GM23338 (cell line): ENCODE results near the gene HBM. TPM values are rescaled to one million over a fixed set of nuclear protein-coding genes. Genes with fewer than 3 reads are reported as not detected.

Experiments
- ATAC-seq: fragments of 200-7000 bp; cut with Tn5 transposase; 3 replicates; pipeline ENCODE4 v1.9.1; 2020
- DNase-seq: peaks from one replicate; pipeline ENCODE4 v3.0.0-alpha.2; 2015; ENCODE audit warnings: low spot score
- H2AFZ ChIP-seq: fragments of 200-600 bp; sonication (generic); 2 replicates; pipeline ENCODE4 v1.8.0; 2016; ENCODE audit warnings: antibody characterized with exemption, mild to moderate bottlenecking, moderate library complexity
- H3F3A ChIP-seq: fragments of 200-600 bp; sonication (generic); replicated peaks from 2 replicates; pipeline ENCODE4 v1.8.0; 2017; ENCODE audit warnings: antibody characterized with exemption, mixed run types, low read depth
- H3K27ac ChIP-seq: fragments of 200-600 bp; sonication (generic); 2 replicates; pipeline ENCODE4 v1.6.1; 2016; ENCODE audit warnings: low read depth
- H3K27me3 ChIP-seq: fragments of 200-600 bp; sonication (generic); 2 replicates; pipeline ENCODE4 v1.8.0; 2016; ENCODE audit warnings: mild to moderate bottlenecking, mixed run types, moderate library complexity; ENCODE audit not compliant: insufficient read depth
- H3K36me3 ChIP-seq: fragments of 200-600 bp; sonication (generic); 2 replicates; pipeline ENCODE4 v1.8.0; 2016; ENCODE audit warnings: mild to moderate bottlenecking; ENCODE audit not compliant: insufficient read depth
- H3K4me1 ChIP-seq: fragments of 200-600 bp; sonication (generic); 2 replicates; pipeline ENCODE4 v1.8.0; 2016; ENCODE audit warnings: mild to moderate bottlenecking, moderate library complexity; ENCODE audit not compliant: insufficient read depth
- H3K4me2 ChIP-seq: fragments of 200-600 bp; sonication (generic); 2 replicates; pipeline ENCODE4 v1.7.1; 2017; ENCODE audit warnings: mixed run types
- H3K4me3 ChIP-seq: fragments of 200-600 bp; sonication (generic); 2 replicates; pipeline ENCODE4 v1.6.1; 2016; ENCODE audit warnings: mixed run types
- H3K79me2 ChIP-seq: fragments of 200-600 bp; sonication (generic); replicated peaks from 2 replicates; pipeline ENCODE4 v1.8.0; 2017; ENCODE audit warnings: mild to moderate bottlenecking; ENCODE audit not compliant: insufficient read depth
- H3K9me2 ChIP-seq: fragments of 200-600 bp; sonication (generic); 2 replicates; pipeline ENCODE4 v1.8.0; 2017; ENCODE audit not compliant: insufficient read depth
- H4K20me1 ChIP-seq: fragments of 200-600 bp; sonication (generic); replicated peaks from 2 replicates; pipeline ENCODE4 v1.8.0; 2017; ENCODE audit warnings: mild to moderate bottlenecking; ENCODE audit not compliant: insufficient read depth
- H3K27ac Mint-ChIP-seq: 2 replicates; pipeline ENCODE4 v1.8.0; 2020; ENCODE audit warnings: inconsistent platforms, mild to moderate bottlenecking, moderate library complexity, mixed read lengths
- H3K27me3 Mint-ChIP-seq: 3 replicates; pipeline ENCODE4 v1.8.0; 2022; ENCODE audit warnings: low read depth, mild to moderate bottlenecking, moderate library complexity, mixed read lengths, inconsistent platforms; ENCODE audit not compliant: insufficient read depth, poor library complexity
- H3K36me3 Mint-ChIP-seq: 3 replicates; pipeline ENCODE4 v1.8.0; 2021; ENCODE audit warnings: low read depth, mild to moderate bottlenecking, inconsistent platforms, moderate library complexity, mixed read lengths
- H3K4me1 Mint-ChIP-seq: 3 replicates; pipeline ENCODE4 v1.8.0; 2020; ENCODE audit warnings: mild to moderate bottlenecking, inconsistent platforms, mixed read lengths
- H3K4me3 Mint-ChIP-seq: 3 replicates; pipeline ENCODE4 v1.8.0; 2021; ENCODE audit warnings: moderate library complexity, mild to moderate bottlenecking, inconsistent platforms, mixed read lengths
- H3K9me3 Mint-ChIP-seq: 3 replicates; pipeline ENCODE4 v1.8.0; 2020; ENCODE audit warnings: moderate library complexity, mild to moderate bottlenecking, inconsistent platforms, mixed read lengths
- CREB1 ChIP-seq: fragments of 250-450 bp; sonication (Bioruptor Pico); IDR thresholded peaks from 2 replicates; pipeline ENCODE4 v1.5.0; 2020; ENCODE audit warnings: low read depth, mild to moderate bottlenecking, moderate library complexity
- EZH2 ChIP-seq: fragments of 200-600 bp; sonication (generic); IDR thresholded peaks from one replicate; pipeline ENCODE4 v1.8.0; 2017; ENCODE audit warnings: antibody characterized with exemption, mild to moderate bottlenecking, low read depth; ENCODE audit not compliant: unreplicated experiment
- EZH2phosphoT487 ChIP-seq: fragments of 200-600 bp; sonication (generic); IDR thresholded peaks from one replicate; pipeline ENCODE4 v1.8.1; 2018; ENCODE audit warnings: antibody characterized with exemption; ENCODE audit not compliant: unreplicated experiment
- JUNB ChIP-seq: IDR thresholded peaks from one replicate; pipeline ENCODE4 v1.6.1; 2016; ENCODE audit warnings: antibody characterized with exemption; ENCODE audit not compliant: unreplicated experiment
- NANOG ChIP-seq: IDR thresholded peaks from 2 replicates; pipeline ENCODE4 v1.6.1; 2016; ENCODE audit warnings: antibody characterized with exemption, borderline replicate concordance
- POLR2AphosphoS5 ChIP-seq: IDR thresholded peaks from 2 replicates; pipeline ENCODE4 v1.6.1; 2016; ENCODE audit warnings: antibody characterized with exemption, low read depth
- STAT1 ChIP-seq: IDR thresholded peaks from one replicate; pipeline ENCODE4 v1.6.1; 2016; ENCODE audit warnings: antibody characterized with exemption; ENCODE audit not compliant: unreplicated experiment
- ZNF114 ChIP-seq: fragments of 250-450 bp; sonication (Bioruptor Pico); IDR thresholded peaks from 2 replicates; pipeline ENCODE4 v1.5.0; 2020; ENCODE audit warnings: mild to moderate bottlenecking, moderate library complexity
- ZNF331 ChIP-seq: fragments of 250-450 bp; sonication (Bioruptor Pico); IDR thresholded peaks from 2 replicates; pipeline ENCODE4 v1.5.0; 2020; ENCODE audit warnings: low read depth, mild to moderate bottlenecking, moderate library complexity
- polyA plus RNA-seq: library from polyadenylated mRNA; unstranded; fragments of >200 nt; fragmentation: Nextera tagmentation; extraction: Ambion mirVana; gene quantifications from 2 replicates; pipeline ENCODE4 v1.2.1, GENCODE V29; 2016
- total RNA-seq: library from RNA; depleted of rRNA; stranded (reverse); fragments of >200 nt; shearing (Covaris generic); gene quantifications from 2 replicates; pipeline ENCODE4 v1.2.3, GENCODE V29; 2014
- TF ChIP-seq, protein P1 (sequence below): IDR thresholded peaks from one replicate; pipeline ENCODE4 v1.6.1; 2018; ENCODE audit warnings: antibody characterized with exemption; ENCODE audit not compliant: unreplicated experiment
- TF ChIP-seq, protein P2 (sequence below): IDR thresholded peaks from 2 replicates; pipeline ENCODE4 v1.6.1; 2016; ENCODE audit warnings: antibody characterized with exemption
- TF ChIP-seq, protein P3 (sequence below), 2 experiments: fragments of 200-600 bp in 1 of 2; sonication (generic) in 1 of 2; conservative IDR thresholded peaks; 2 replicates each; pipeline versions ENCODE4 v1.5.1 to v1.6.1; 2016 to 2017; ENCODE audit warnings: antibody characterized with exemption in 2 of 2, low read depth in 2 of 2, mild to moderate bottlenecking in 2 of 2, moderate library complexity in 1 of 2
- TF ChIP-seq, protein P4 (sequence below): fragments of 250-450 bp; sonication (Bioruptor Pico); IDR thresholded peaks from 2 replicates; pipeline ENCODE4 v1.5.0; 2020; ENCODE audit warnings: mild to moderate bottlenecking, moderate library complexity

HBM gene
- total and polyA plus RNA-seq, 2 experiments from 2014 or later = not detected

DNA sequence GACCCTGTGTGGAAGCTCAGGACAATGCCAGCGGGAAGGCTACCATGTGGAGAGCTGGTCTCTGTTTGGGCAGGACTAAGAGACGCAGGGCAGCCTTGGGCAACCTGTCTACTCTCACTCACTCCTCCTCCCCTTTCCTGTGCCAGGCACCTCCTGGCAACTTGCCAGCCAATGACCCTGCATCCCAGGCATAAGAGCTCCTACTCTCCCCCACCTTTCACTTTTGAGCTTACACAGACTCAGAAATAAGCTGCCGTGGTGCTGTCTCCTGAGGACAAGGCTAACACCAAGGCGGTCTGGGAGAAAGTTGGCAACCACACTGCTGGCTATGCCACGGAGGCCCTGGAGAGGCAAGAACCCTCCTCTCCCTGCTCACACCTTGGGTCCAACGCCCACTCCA is 2.6 kb downstream of the HBM start:
- ATAC-seq (no peak), DNase-seq (no peak)
- H3K27me3 ChIP-seq = peaks cover 74% of the 10 kb centered on the region
- H3K4me1 ChIP-seq = peaks cover 43% of the 10 kb centered on the region
- H3K79me2 ChIP-seq = no peaks in the 10 kb centered on the region
- H3K9me2 ChIP-seq = no peaks in the 10 kb centered on the region
- H3K4me2 ChIP-seq = no peak overlapping the region
- peaks cover 9% of the 10 kb centered on the region for H3F3A ChIP-seq
- H3K36me3 ChIP-seq = no peaks in the 10 kb centered on the region
- no peak overlapping the region for H3K4me3 Mint-ChIP-seq
- no peaks in the 10 kb centered on the region for H3K9me3 Mint-ChIP-seq
- TF ChIP-seq EZH2phosphoT487 (no peak), ZNF331 (no peak), CREB1 (CRISPR knock-in tag) (no peak), POLR2AphosphoS5 (no peak), STAT1 (no peak), JUNB (no peak), ZNF114 (CRISPR knock-in tag) (no peak), NANOG (no peak), EZH2 (no peak)
- TF ChIP-seq, protein P1, sequence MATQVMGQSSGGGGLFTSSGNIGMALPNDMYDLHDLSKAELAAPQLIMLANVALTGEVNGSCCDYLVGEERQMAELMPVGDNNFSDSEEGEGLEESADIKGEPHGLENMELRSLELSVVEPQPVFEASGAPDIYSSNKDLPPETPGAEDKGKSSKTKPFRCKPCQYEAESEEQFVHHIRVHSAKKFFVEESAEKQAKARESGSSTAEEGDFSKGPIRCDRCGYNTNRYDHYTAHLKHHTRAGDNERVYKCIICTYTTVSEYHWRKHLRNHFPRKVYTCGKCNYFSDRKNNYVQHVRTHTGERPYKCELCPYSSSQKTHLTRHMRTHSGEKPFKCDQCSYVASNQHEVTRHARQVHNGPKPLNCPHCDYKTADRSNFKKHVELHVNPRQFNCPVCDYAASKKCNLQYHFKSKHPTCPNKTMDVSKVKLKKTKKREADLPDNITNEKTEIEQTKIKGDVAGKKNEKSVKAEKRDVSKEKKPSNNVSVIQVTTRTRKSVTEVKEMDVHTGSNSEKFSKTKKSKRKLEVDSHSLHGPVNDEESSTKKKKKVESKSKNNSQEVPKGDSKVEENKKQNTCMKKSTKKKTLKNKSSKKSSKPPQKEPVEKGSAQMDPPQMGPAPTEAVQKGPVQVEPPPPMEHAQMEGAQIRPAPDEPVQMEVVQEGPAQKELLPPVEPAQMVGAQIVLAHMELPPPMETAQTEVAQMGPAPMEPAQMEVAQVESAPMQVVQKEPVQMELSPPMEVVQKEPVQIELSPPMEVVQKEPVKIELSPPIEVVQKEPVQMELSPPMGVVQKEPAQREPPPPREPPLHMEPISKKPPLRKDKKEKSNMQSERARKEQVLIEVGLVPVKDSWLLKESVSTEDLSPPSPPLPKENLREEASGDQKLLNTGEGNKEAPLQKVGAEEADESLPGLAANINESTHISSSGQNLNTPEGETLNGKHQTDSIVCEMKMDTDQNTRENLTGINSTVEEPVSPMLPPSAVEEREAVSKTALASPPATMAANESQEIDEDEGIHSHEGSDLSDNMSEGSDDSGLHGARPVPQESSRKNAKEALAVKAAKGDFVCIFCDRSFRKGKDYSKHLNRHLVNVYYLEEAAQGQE = no peak
- TF ChIP-seq, protein P2, sequence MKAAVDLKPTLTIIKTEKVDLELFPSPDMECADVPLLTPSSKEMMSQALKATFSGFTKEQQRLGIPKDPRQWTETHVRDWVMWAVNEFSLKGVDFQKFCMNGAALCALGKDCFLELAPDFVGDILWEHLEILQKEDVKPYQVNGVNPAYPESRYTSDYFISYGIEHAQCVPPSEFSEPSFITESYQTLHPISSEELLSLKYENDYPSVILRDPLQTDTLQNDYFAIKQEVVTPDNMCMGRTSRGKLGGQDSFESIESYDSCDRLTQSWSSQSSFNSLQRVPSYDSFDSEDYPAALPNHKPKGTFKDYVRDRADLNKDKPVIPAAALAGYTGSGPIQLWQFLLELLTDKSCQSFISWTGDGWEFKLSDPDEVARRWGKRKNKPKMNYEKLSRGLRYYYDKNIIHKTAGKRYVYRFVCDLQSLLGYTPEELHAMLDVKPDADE = no peak
- TF ChIP-seq, protein P3, sequence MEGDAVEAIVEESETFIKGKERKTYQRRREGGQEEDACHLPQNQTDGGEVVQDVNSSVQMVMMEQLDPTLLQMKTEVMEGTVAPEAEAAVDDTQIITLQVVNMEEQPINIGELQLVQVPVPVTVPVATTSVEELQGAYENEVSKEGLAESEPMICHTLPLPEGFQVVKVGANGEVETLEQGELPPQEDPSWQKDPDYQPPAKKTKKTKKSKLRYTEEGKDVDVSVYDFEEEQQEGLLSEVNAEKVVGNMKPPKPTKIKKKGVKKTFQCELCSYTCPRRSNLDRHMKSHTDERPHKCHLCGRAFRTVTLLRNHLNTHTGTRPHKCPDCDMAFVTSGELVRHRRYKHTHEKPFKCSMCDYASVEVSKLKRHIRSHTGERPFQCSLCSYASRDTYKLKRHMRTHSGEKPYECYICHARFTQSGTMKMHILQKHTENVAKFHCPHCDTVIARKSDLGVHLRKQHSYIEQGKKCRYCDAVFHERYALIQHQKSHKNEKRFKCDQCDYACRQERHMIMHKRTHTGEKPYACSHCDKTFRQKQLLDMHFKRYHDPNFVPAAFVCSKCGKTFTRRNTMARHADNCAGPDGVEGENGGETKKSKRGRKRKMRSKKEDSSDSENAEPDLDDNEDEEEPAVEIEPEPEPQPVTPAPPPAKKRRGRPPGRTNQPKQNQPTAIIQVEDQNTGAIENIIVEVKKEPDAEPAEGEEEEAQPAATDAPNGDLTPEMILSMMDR (conservative IDR thresholded peaks at IDR 0.05; ENCODE audit: low read depth in 2 of 2) = no peak
- TF ChIP-seq, protein P4, sequence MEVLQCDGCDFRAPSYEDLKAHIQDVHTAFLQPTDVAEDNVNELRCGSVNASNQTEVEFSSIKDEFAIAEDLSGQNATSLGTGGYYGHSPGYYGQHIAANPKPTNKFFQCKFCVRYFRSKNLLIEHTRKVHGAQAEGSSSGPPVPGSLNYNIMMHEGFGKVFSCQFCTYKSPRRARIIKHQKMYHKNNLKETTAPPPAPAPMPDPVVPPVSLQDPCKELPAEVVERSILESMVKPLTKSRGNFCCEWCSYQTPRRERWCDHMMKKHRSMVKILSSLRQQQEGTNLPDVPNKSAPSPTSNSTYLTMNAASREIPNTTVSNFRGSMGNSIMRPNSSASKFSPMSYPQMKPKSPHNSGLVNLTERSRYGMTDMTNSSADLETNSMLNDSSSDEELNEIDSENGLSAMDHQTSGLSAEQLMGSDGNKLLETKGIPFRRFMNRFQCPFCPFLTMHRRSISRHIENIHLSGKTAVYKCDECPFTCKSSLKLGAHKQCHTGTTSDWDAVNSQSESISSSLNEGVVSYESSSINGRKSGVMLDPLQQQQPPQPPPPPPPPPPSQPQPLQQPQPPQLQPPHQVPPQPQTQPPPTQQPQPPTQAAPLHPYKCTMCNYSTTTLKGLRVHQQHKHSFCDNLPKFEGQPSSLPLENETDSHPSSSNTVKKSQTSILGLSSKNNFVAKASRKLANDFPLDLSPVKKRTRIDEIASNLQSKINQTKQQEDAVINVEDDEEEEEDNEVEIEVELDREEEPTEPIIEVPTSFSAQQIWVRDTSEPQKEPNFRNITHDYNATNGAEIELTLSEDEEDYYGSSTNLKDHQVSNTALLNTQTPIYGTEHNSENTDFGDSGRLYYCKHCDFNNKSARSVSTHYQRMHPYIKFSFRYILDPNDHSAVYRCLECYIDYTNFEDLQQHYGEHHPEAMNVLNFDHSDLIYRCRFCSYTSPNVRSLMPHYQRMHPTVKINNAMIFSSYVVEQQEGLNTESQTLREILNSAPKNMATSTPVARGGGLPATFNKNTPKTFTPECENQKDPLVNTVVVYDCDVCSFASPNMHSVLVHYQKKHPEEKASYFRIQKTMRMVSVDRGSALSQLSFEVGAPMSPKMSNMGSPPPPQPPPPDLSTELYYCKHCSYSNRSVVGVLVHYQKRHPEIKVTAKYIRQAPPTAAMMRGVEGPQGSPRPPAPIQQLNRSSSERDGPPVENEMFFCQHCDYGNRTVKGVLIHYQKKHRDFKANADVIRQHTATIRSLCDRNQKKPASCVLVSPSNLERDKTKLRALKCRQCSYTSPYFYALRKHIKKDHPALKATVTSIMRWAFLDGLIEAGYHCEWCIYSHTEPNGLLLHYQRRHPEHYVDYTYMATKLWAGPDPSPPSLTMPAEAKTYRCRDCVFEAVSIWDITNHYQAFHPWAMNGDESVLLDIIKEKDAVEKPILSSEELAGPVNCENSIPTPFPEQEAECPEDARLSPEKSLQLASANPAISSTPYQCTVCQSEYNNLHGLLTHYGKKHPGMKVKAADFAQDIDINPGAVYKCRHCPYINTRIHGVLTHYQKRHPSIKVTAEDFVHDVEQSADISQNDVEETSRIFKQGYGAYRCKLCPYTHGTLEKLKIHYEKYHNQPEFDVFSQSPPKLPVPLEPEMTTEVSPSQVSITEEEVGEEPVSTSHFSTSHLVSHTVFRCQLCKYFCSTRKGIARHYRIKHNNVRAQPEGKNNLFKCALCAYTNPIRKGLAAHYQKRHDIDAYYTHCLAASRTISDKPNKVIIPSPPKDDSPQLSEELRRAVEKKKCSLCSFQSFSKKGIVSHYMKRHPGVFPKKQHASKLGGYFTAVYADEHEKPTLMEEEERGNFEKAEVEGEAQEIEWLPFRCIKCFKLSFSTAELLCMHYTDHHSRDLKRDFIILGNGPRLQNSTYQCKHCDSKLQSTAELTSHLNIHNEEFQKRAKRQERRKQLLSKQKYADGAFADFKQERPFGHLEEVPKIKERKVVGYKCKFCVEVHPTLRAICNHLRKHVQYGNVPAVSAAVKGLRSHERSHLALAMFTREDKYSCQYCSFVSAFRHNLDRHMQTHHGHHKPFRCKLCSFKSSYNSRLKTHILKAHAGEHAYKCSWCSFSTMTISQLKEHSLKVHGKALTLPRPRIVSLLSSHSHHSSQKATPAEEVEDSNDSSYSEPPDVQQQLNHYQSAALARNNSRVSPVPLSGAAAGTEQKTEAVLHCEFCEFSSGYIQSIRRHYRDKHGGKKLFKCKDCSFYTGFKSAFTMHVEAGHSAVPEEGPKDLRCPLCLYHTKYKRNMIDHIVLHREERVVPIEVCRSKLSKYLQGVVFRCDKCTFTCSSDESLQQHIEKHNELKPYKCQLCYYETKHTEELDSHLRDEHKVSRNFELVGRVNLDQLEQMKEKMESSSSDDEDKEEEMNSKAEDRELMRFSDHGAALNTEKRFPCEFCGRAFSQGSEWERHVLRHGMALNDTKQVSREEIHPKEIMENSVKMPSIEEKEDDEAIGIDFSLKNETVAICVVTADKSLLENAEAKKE (CRISPR knock-in tag) = no peak
- peaks cover 37% of the 10 kb centered on the region for H3K4me1 Mint-ChIP-seq
- no peak overlapping the region for H3K4me3 ChIP-seq
- H2AFZ ChIP-seq = no peak overlapping the region
- H3K27ac ChIP-seq = no peak overlapping the region
- peaks cover 73% of the 10 kb centered on the region for H3K27me3 Mint-ChIP-seq
- no peak overlapping the region for H3K27ac Mint-ChIP-seq
- no peaks in the 10 kb centered on the region for H3K36me3 Mint-ChIP-seq
- no peaks in the 10 kb centered on the region for H4K20me1 ChIP-seq
